Chondrocyte (in vitro differentiated cells): ENCODE results near the gene MAP1B. TPM values are rescaled to one million over a fixed set of nuclear protein-coding genes. Genes with fewer than 3 reads are reported as not detected.

Source experiments
- DNase-seq: peaks from one replicate; pipeline ENCODE4 v3.0.0; 2021; ENCODE audit warnings: mixed read lengths, low spot score
- H3K27ac Mint-ChIP-seq: one replicate; pipeline ENCODE4 v1.8.0; 2021; ENCODE audit warnings: mild to moderate bottlenecking, moderate library complexity, mixed read lengths; ENCODE audit not compliant: unreplicated experiment
- H3K27me3 Mint-ChIP-seq: 2 replicates; pipeline ENCODE4 v1.8.0; 2021; ENCODE audit warnings: low read depth, mixed read lengths
- H3K36me3 Mint-ChIP-seq: 2 replicates; pipeline ENCODE4 v1.8.0; 2021; ENCODE audit warnings: low read depth, mixed read lengths
- H3K4me1 Mint-ChIP-seq: 2 replicates; pipeline ENCODE4 v1.8.0; 2021; ENCODE audit warnings: low read depth, mild to moderate bottlenecking, mixed read lengths
- H3K4me3 Mint-ChIP-seq: one replicate; pipeline ENCODE4 v1.8.0; 2021; ENCODE audit warnings: mild to moderate bottlenecking, moderate library complexity, mixed read lengths; ENCODE audit not compliant: unreplicated experiment
- H3K9me3 Mint-ChIP-seq: 2 replicates; pipeline ENCODE4 v1.8.0; 2021; ENCODE audit warnings: low read depth, mixed read lengths
- CTCF ChIP-seq: fragments of 200-600 bp; sonication (generic); IDR thresholded peaks from 2 replicates; pipeline ENCODE4 v1.5.0; 2021; ENCODE audit warnings: antibody characterized with exemption, mild to moderate bottlenecking, moderate library complexity
- total RNA-seq: library from RNA; stranded (reverse); gene quantifications from 3 replicates; pipeline ENCODE4 v1.2.1, GENCODE V29; 2021

Gene MAP1B
- total RNA-seq, 1 donor from 2014 or later, result 411 TPM

- no peak for DNase-seq
Measured at GRCh38 chr5:72238712-72239445, 131.6 kb downstream of the MAP1B start.

GRCh38 chr5:72241346-72242003 lies 134.2 kb downstream of the MAP1B start:
- no peak for DNase-seq
- peaks cover 2% of the 10 kb centered on the region for H3K36me3 Mint-ChIP-seq
- no peak overlapping the region for H3K4me3 Mint-ChIP-seq
- H3K27ac Mint-ChIP-seq, result no peak overlapping the region
- H3K9me3 Mint-ChIP-seq, result no peaks in the 10 kb centered on the region
- peaks cover 51% of the 10 kb centered on the region for H3K4me1 Mint-ChIP-seq
- no peak for TF ChIP-seq CTCF
- H3K27me3 Mint-ChIP-seq, result no peaks in the 10 kb centered on the region

More at GRCh38 chr5:72238712-72239445, 131.6 kb downstream of the MAP1B start:
- Mint-ChIP-seq H3K27me3 (no peaks in the 10 kb centered on the region), H3K27ac (peak overlapping the region; percentile 69), H3K9me3 (no peaks in the 10 kb centered on the region), H3K4me3 (no peak overlapping the region), H3K4me1 (peaks cover 49% of the 10 kb centered on the region), H3K36me3 (peaks cover 2% of the 10 kb centered on the region)
- no peak for TF ChIP-seq CTCF

GRCh38 chr5:72242796-72243475 lies 135.7 kb downstream of the MAP1B start:
- TF ChIP-seq CTCF, result no peak
- Mint-ChIP-seq H3K4me3 (no peak overlapping the region), H3K4me1 (peaks cover 59% of the 10 kb centered on the region), H3K36me3 (no peaks in the 10 kb centered on the region), H3K27me3 (no peaks in the 10 kb centered on the region), H3K27ac (no peak overlapping the region), H3K9me3 (no peaks in the 10 kb centered on the region)
- no peak for DNase-seq

- H3K27me3 Mint-ChIP-seq, result no peaks in the 10 kb centered on the region
- H3K27ac Mint-ChIP-seq, result no peak overlapping the region
- no peaks in the 10 kb centered on the region for H3K36me3 Mint-ChIP-seq
- H3K4me1 Mint-ChIP-seq, result peaks cover 59% of the 10 kb centered on the region
- H3K4me3 Mint-ChIP-seq, result no peak overlapping the region
- DNase-seq, result no peak
- TF ChIP-seq CTCF, result no peak
- no peaks in the 10 kb centered on the region for H3K9me3 Mint-ChIP-seq
Measured at GRCh38 chr5:72243706-72244105, 136.4 kb downstream of the MAP1B start.

- Mint-ChIP-seq H3K4me3 (peak overlapping the region; percentile 13), H3K27me3 (no peaks in the 10 kb centered on the region), H3K36me3 (no peaks in the 10 kb centered on the region), H3K9me3 (no peaks in the 10 kb centered on the region), H3K4me1 (peaks cover 63% of the 10 kb centered on the region), H3K27ac (peak overlapping the region; percentile 93)
- peak; percentile 77 for TF ChIP-seq CTCF
- DNase-seq, result no peak
Measured at GRCh38 chr5:72244862-72245371, 137.6 kb downstream of the MAP1B start.
